GM19397 (cell line): Measurements from ENCODE around the gene KRT24.
"Not testable (repeated sequence)": the region's sequence is repeated elsewhere in the genome, so short reads cannot be mapped to it uniquely, and the experiment has no call there.

Experiments used
- ATAC-seq: cut with Tn5 transposase; IDR thresholded peaks from one replicate; pipeline ENCODE4 v1.9.1; 2021; ENCODE audit warnings: mild to moderate bottlenecking, moderate library complexity; ENCODE audit not compliant: unreplicated experiment

KRT24 gene

GRCh38 chr17:40703652-40704051 lies at the start of gene KRT24:
KRT24 (minus strand) TSS chr17:40703752; CDS start chr17:40703693, 59 bp downstream.
- ATAC-seq: no peak

- ATAC-seq: no peak
Observed at GRCh38 chr17:40751065-40751464, 47.5 kb upstream of the KRT24 start.

- ATAC-seq: no peak
Observed at GRCh38 chr17:40750391-40750790, 46.8 kb upstream of the KRT24 start.

GRCh38 chr17:40748666-40749065 lies 45.1 kb upstream of the KRT24 start:
- ATAC-seq: not testable (repeated sequence)

- ATAC-seq: no peak
Observed at GRCh38 chr17:40738553-40738952, 35.0 kb upstream of the KRT24 start.

GRCh38 chr17:40735016-40735415 lies 31.5 kb upstream of the KRT24 start:
- ATAC-seq: no peak

GRCh38 chr17:40734018-40734417 lies 30.5 kb upstream of the KRT24 start:
- ATAC-seq: no peak

- no peak for ATAC-seq
Observed at GRCh38 chr17:40730970-40731369, 27.4 kb upstream of the KRT24 start.

- ATAC-seq: no peak
Observed at GRCh38 chr17:40727447-40728231, 24.1 kb upstream of the KRT24 start.

- ATAC-seq: no peak
Observed at GRCh38 chr17:40726919-40727318, 23.4 kb upstream of the KRT24 start.

- no peak for ATAC-seq
Observed at GRCh38 chr17:40724656-40725055, 21.1 kb upstream of the KRT24 start.

- no peak for ATAC-seq
Observed at GRCh38 chr17:40722241-40722640, 18.7 kb upstream of the KRT24 start.

GRCh38 chr17:40720899-40721298 lies 17.3 kb upstream of the KRT24 start:
- no peak for ATAC-seq

- ATAC-seq: no peak
Observed at GRCh38 chr17:40718930-40719329, 15.4 kb upstream of the KRT24 start.

- ATAC-seq: no peak
Observed at GRCh38 chr17:40717776-40718175, 14.2 kb upstream of the KRT24 start.

- no peak for ATAC-seq
Observed at GRCh38 chr17:40714473-40714872, 10.9 kb upstream of the KRT24 start.

GRCh38 chr17:40707745-40708144 lies 4.2 kb upstream of the KRT24 start:
- ATAC-seq: no peak

GRCh38 chr17:40705584-40705983 lies 2.0 kb upstream of the KRT24 start:
- ATAC-seq: no peak

GRCh38 chr17:40702271-40702670 lies 1.3 kb downstream of the KRT24 start:
- no peak for ATAC-seq

GRCh38 chr17:40699853-40700252 lies 3.7 kb downstream of the KRT24 start:
- ATAC-seq: no peak

- no peak for ATAC-seq
Observed at GRCh38 chr17:40699371-40699770, 4.2 kb downstream of the KRT24 start.

- ATAC-seq: no peak
Observed at GRCh38 chr17:40697297-40697696, 6.3 kb downstream of the KRT24 start.

GRCh38 chr17:40696651-40697072 lies 6.9 kb downstream of the KRT24 start:
- no peak for ATAC-seq
